Tibial nerve (tissue), 4 donors: ENCODE data around the gene PRM2. TPM values are rescaled to one million over a fixed set of nuclear protein-coding genes. Genes with fewer than 3 reads are reported as not detected.

Experiments used
- DNase-seq, 2 donors: peaks; one replicate each; pipeline ENCODE4 v3.0.0-alpha.2; 2019; ENCODE audit warnings: low spot score in 2 of 2
- H3K27ac ChIP-seq, 4 donors: fragments of 200-600 bp; sonication (generic) in 3 of 4; one replicate each; pipeline ENCODE4 v1.5.1; 2017 to 2019; ENCODE audit warnings: mild to moderate bottlenecking in 1 of 4
- H3K27me3 ChIP-seq, 2 donors: fragments of 200-600 bp; sonication (generic) in 1 of 2; one replicate each; pipeline versions ENCODE4 v1.5.1 to v1.6.0; 2017 to 2019
- H3K36me3 ChIP-seq, 3 donors: fragments of 200-600 bp; sonication (generic); one replicate each; pipeline ENCODE4 v1.5.1; 2018 to 2019
- H3K4me1 ChIP-seq, 4 donors: fragments of 200-600 bp; sonication (generic) in 3 of 4; one replicate each; pipeline ENCODE4 v1.5.1; 2017 to 2019
- H3K4me3 ChIP-seq, 4 donors: fragments of 200-600 bp; sonication (generic) in 3 of 4; one replicate each; pipeline ENCODE4 v1.5.1; 2017 to 2019; ENCODE audit warnings: mild to moderate bottlenecking in 1 of 4, moderate library complexity in 1 of 4
- H3K9me3 ChIP-seq, 4 donors: fragments of 200-600 bp; sonication (generic) in 3 of 4; one replicate each; pipeline ENCODE4 v1.5.1; 2017 to 2019
- EP300 ChIP-seq, 2 donors: sonication (generic); formaldehyde crosslinking; IDR thresholded peaks; one replicate each; pipeline ENCODE4 v1.6.1; 2017; ENCODE audit warnings: antibody characterized with exemption in 2 of 2, mild to moderate bottlenecking in 1 of 2
- POLR2A ChIP-seq, 2 donors: fragments of 450-650 bp; IDR thresholded peaks; one replicate each; pipeline ENCODE4 v1.6.1; 2017; ENCODE audit warnings: antibody characterized with exemption in 2 of 2, mild to moderate bottlenecking in 2 of 2, moderate library complexity in 2 of 2
- WGBS, 2 donors: methylation state at CpG; one replicate each; pipeline ENCODE4 v1.1.5; 2018; 5-methylcytosine and 5-hydroxymethylcytosine counted together
- total RNA-seq, 4 donors: library from RNA; depleted of rRNA; stranded (reverse); fragments of >200 nt; gene quantifications; one replicate each; pipeline ENCODE4 v1.1.0, GENCODE V29; 2016
- TF ChIP-seq, protein P1 (sequence below), 5 experiments: fragments of 200-600 bp in 3 of 5; fragments of 450-650 bp in 2 of 5; sonication (generic) in 3 of 5; IDR thresholded peaks; one replicate each; pipeline ENCODE4 v1.5.1; 2016 to 2019; ENCODE audit warnings: antibody characterized with exemption in 5 of 5, mild to moderate bottlenecking in 3 of 5, moderate library complexity in 2 of 5

PRM2 gene
- total RNA-seq, 4 donors from 2014 or later, result not detected

DNA sequence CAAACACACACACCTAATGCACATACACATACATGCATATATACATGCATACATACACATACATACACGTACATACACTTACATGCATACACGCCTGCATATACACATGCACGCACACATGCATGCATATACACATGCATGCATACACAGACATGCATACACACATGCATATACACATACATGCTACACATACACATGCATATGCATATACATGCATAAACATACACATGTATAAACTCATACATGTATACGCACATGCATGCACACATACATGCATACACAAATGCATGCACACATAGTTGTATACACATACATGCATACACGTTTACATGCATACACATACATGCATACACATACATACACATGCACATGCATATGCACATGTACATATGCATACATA lies 45.4 kb upstream of the PRM2 start:
- TF ChIP-seq EP300 (IDR thresholded peaks at IDR 0.05) (no peak), POLR2A (IDR thresholded peaks at IDR 0.05) (no peak)
- TF ChIP-seq, protein P1, sequence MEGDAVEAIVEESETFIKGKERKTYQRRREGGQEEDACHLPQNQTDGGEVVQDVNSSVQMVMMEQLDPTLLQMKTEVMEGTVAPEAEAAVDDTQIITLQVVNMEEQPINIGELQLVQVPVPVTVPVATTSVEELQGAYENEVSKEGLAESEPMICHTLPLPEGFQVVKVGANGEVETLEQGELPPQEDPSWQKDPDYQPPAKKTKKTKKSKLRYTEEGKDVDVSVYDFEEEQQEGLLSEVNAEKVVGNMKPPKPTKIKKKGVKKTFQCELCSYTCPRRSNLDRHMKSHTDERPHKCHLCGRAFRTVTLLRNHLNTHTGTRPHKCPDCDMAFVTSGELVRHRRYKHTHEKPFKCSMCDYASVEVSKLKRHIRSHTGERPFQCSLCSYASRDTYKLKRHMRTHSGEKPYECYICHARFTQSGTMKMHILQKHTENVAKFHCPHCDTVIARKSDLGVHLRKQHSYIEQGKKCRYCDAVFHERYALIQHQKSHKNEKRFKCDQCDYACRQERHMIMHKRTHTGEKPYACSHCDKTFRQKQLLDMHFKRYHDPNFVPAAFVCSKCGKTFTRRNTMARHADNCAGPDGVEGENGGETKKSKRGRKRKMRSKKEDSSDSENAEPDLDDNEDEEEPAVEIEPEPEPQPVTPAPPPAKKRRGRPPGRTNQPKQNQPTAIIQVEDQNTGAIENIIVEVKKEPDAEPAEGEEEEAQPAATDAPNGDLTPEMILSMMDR (IDR thresholded peaks at IDR 0.05), result no peak
- H3K4me3 ChIP-seq, result no peak overlapping the region
- DNase-seq, result no peak
- no peaks in the 10 kb centered on the region for H3K9me3 ChIP-seq
- WGBS, 2 donors, result 67 to 75% methylated on average over 5 of the region's 5 CpGs
- H3K4me1 ChIP-seq, result peaks cover 0 to 6% (median 0%) of the 10 kb centered on the region in 4 donors
- H3K36me3 ChIP-seq, result no peaks in the 10 kb centered on the region
- no peaks in the 10 kb centered on the region for H3K27me3 ChIP-seq
- no peak overlapping the region for H3K27ac ChIP-seq

DNA sequence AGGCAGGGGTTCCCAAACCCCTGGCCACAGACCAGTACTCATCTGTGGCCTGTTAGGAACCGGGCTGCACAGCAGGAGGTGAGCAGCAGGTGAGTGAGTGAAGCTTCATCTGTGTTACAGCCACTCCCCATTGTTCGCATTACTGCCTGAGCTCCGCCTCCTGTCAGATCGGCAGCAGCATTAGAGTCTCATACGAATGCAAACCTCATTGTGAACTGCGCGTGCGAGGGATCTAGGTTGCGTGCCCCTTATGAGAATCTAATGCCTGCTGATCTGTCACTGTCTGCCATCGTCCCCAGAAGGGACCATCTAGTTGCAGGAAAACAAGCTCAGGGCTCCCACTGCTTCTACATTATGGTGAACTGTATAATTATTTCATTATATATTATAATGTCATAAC lies 43.9 kb upstream of the PRM2 start:
- peaks cover 0 to 6% (median under 1%) of the 10 kb centered on the region in 4 donors for H3K4me1 ChIP-seq
- H3K4me3 ChIP-seq, result no peak overlapping the region
- DNase-seq, result no peak
- no peak overlapping the region for H3K27ac ChIP-seq
- no peaks in the 10 kb centered on the region for H3K27me3 ChIP-seq
- TF ChIP-seq EP300 (IDR thresholded peaks at IDR 0.05) (no peak), POLR2A (IDR thresholded peaks at IDR 0.05) (no peak)
- TF ChIP-seq, protein P1 (IDR thresholded peaks at IDR 0.05), result no peak
- no peaks in the 10 kb centered on the region for H3K9me3 ChIP-seq
- H3K36me3 ChIP-seq, result no peaks in the 10 kb centered on the region
- WGBS, 2 donors, result 75 to 76% methylated on average over 9 to 10 of the region's 10 CpGs

DNA sequence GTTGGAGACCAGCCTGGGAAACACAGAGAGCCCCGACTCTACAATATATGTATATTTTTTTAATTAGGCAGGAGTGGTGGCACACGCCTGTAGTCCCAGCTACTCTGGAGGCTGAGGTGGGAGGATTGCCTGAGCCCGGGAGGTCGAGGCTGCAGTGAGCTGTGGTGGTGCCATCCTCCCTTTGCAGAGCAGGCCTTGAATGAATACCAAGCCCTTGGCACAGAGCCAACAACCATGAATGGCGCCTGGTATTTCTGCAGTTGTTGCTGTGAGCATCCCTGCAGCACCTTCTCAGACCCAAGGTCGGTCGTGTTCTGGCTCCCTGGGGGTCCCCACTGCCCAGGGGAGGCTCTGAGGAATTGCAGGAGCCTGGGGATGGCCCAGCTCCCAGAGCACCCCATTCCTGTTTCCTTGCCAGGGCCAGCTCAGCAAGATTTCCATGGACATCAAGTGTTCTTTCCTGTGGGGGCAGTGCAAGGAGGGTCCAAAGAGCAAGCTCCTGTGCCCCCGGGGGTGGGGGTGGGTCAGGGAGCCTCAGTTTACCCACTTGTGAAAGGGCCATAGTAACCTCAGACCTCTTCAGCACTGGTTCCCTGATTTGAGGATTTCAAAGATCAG lies 43.4 kb upstream of the PRM2 start:
- Histone ChIP-seq H3K9me3 (no peaks in the 10 kb centered on the region), H3K4me3 (no peak overlapping the region), H3K27me3 (no peaks in the 10 kb centered on the region), H3K4me1 (peaks cover 0 to 6% (median 0%) of the 10 kb centered on the region in 4 donors), H3K36me3 (no peaks in the 10 kb centered on the region), H3K27ac (no peak overlapping the region)
- DNase-seq, result no peak
- TF ChIP-seq, protein P1 (IDR thresholded peaks at IDR 0.05), result no peak
- TF ChIP-seq POLR2A (IDR thresholded peaks at IDR 0.05) (no peak), EP300 (IDR thresholded peaks at IDR 0.05) (no peak)
- 47 to 61% methylated on average over 6 to 8 of the region's 8 CpGs for WGBS, 2 donors

DNA sequence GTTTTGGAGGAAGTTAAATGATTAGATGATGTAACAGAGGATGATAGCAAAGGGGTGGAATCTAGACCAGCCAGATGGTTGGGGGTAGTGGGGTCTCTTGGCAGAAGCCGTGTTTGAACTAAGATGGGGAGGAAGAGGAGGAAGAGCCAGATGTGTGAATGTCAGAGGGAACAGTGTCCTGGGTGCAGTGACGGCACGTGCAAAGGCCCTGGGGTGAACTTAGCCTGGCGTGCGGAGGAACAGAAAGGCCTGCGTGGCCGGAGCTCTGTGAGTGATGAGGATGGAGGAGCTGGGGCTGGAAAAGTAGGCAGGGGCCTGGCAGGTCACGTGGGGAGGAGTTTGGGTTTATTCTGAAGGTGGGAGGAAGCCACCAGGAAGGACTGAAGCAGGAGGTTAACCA lies 42.5 kb upstream of the PRM2 start:
- no peaks in the 10 kb centered on the region for H3K27me3 ChIP-seq
- TF ChIP-seq EP300 (IDR thresholded peaks at IDR 0.05), result no peak
- TF ChIP-seq, protein P1 (IDR thresholded peaks at IDR 0.05), result no peak
- no peak for TF ChIP-seq POLR2A (IDR thresholded peaks at IDR 0.05)
- H3K9me3 ChIP-seq, result no peaks in the 10 kb centered on the region
- no peaks in the 10 kb centered on the region for H3K36me3 ChIP-seq
- no peak overlapping the region for H3K4me3 ChIP-seq
- no peak overlapping the region for H3K27ac ChIP-seq
- H3K4me1 ChIP-seq, result peaks cover 0 to 6% (median 0%) of the 10 kb centered on the region in 4 donors
- 93 to 95% methylated on average over 8 of the region's 8 CpGs for WGBS, 2 donors
- no peak for DNase-seq

DNA sequence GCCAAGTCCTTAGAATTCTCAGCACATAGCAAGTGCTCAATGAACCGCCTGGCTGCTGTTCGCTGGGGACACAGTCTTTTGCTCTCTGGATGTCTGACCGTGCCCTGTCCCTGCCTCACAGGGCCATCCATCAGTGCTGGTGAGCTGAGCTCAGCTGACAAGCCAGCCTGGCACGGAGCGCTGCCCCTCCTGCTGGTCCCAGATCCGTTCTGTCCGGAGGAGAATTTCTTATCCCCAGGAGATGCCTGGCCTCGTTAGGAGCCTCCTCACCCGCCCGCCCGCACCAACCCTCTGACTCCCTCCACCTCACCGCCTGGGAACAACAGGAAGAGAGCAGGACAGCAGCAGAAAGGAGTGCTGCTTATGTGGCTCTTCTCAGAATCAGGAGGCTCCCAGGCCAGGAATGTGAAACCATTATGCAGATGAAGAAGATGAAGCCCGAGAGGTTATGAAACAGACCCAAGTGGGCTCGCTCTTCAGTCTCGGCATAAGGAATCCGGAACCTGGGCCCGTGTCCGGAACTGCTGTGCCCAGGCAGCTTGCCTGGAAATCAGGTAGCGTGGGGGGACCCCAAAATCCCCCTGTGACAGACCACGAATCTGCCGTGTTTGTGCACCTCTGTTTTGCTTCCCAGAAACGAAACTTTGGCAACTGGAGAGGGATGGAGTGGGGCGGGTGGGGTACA lies 40.2 kb upstream of the PRM2 start:
- Histone ChIP-seq H3K9me3 (no peaks in the 10 kb centered on the region), H3K27me3 (no peaks in the 10 kb centered on the region), H3K36me3 (no peaks in the 10 kb centered on the region), H3K4me3 (no peak overlapping the region), H3K27ac (no peak overlapping the region), H3K4me1 (peaks cover 0 to 24% (median 11%) of the 10 kb centered on the region in 4 donors)
- TF ChIP-seq EP300 (IDR thresholded peaks at IDR 0.05) (no peak), POLR2A (IDR thresholded peaks at IDR 0.05) (no peak)
- TF ChIP-seq, protein P1 (IDR thresholded peaks at IDR 0.05), result no peak
- DNase-seq, result no peak
- WGBS, 2 donors, result 64 to 73% methylated on average over 23 of the region's 23 CpGs
